K562 (cell line): ENCODE measurements around the gene KLHDC10. TPM values are rescaled to one million over a fixed set of nuclear protein-coding genes. Genes with fewer than 3 reads are reported as not detected.

Source experiments
- EP300 ChIP-seq: IDR thresholded peaks from 2 replicates; pipeline ENCODE4 v1.6.1; 2012; ENCODE audit warnings: low read length, improper control_type of control experiment
- HNRNPH1 ChIP-seq: fragments of 200-400 bp; formaldehyde crosslinking; optimal IDR thresholded peaks from 2 replicates; pipeline ENCODE3; 2017; ENCODE audit warnings: low read depth, mild to moderate bottlenecking, low read length, moderate library complexity
- ILK ChIP-seq: fragments of 450-650 bp; IDR thresholded peaks from 2 replicates; pipeline ENCODE4 v1.6.1; 2016; ENCODE audit warnings: missing genetic modification characterization, low read depth, mild to moderate bottlenecking, missing compliant biosample characterization, moderate library complexity, borderline replicate concordance
- JUNB ChIP-seq: fragments of 450-650 bp; formaldehyde crosslinking; conservative IDR thresholded peaks from 2 replicates; pipeline ENCODE4 v1.4.0; 2020; ENCODE audit warnings: mild to moderate bottlenecking
- JUND ChIP-seq, 2 experiments: IDR thresholded peaks; 2 replicates in 1 of 2; 3 replicates in 1 of 2; pipeline ENCODE4 v1.6.1; 2011; ENCODE audit warnings: borderline replicate concordance in 2 of 2, low read depth in 2 of 2, low read length in 2 of 2, improper control_type of control experiment in 1 of 2, missing biosample characterization in 1 of 2, missing genetic modification characterization in 1 of 2, missing genetic modification reagents in 1 of 2
- KAT7 ChIP-seq: sonication (generic); formaldehyde crosslinking; IDR thresholded peaks from 2 replicates; pipeline ENCODE4 v1.8.0; 2022; ENCODE audit warnings: missing genetic modification reagents, mild to moderate bottlenecking, borderline replicate concordance
- KDM4B ChIP-seq, 2 experiments: fragments of 450-650 bp in 1 of 2; sonication (generic) in 1 of 2; IDR thresholded peaks; 2 replicates each; pipeline ENCODE4 v1.6.1; 2016 to 2017; ENCODE audit warnings: borderline replicate concordance in 2 of 2, antibody characterized with exemption in 1 of 2, low read depth in 1 of 2, mild to moderate bottlenecking in 1 of 2
- MCM2 ChIP-seq: fragments of 450-650 bp; IDR thresholded peaks from 2 replicates; pipeline ENCODE4 v1.6.1; 2017; ENCODE audit warnings: low read depth, mild to moderate bottlenecking
- MTF1 ChIP-seq: fragments of 250-450 bp; sonication (Bioruptor Pico); IDR thresholded peaks from 2 replicates; pipeline ENCODE4 v1.9.0; 2021; ENCODE audit warnings: moderate library complexity, mild to moderate bottlenecking, inconsistent platforms, borderline replicate concordance
- MYNN ChIP-seq, 2 experiments: sonication (generic); formaldehyde crosslinking in 1 of 2; IDR thresholded peaks; 2 replicates each; pipeline versions ENCODE4 v1.5.0 to v1.6.1; 2016 to 2020; ENCODE audit warnings: antibody characterized with exemption in 1 of 2, missing genetic modification reagents in 1 of 2
- NFIX ChIP-seq: fragments of 250-450 bp; sonication (Bioruptor Pico); IDR thresholded peaks from 2 replicates; pipeline ENCODE4 v1.4.0; 2020; ENCODE audit warnings: low read depth, mild to moderate bottlenecking, moderate library complexity
- RAD21 ChIP-seq, 2 experiments: fragments of 250-450 bp in 1 of 2; fragments of 450-650 bp in 1 of 2; sonication (Bioruptor Pico) in 1 of 2; formaldehyde crosslinking in 1 of 2; IDR thresholded peaks in 1 of 2; conservative IDR thresholded peaks in 1 of 2; 2 replicates each; pipeline versions ENCODE4 v1.4.0 to v1.8.0; 2020 to 2022; ENCODE audit warnings: mild to moderate bottlenecking in 2 of 2, moderate library complexity in 1 of 2
- RAD51 ChIP-seq: fragments of 450-650 bp; IDR thresholded peaks from 2 replicates; pipeline ENCODE4 v1.7.1; 2016; ENCODE audit warnings: low read depth, mild to moderate bottlenecking, borderline replicate concordance
- TAF9B ChIP-seq: fragments of 450-650 bp; IDR thresholded peaks from 2 replicates; pipeline ENCODE4 v1.6.1; 2018; ENCODE audit warnings: mild to moderate bottlenecking; ENCODE audit not compliant: partially characterized antibody
- TARDBP ChIP-seq: fragments of 450-650 bp; IDR thresholded peaks from 2 replicates; pipeline ENCODE4 v1.6.1; 2016
- ZC3H8 ChIP-seq: fragments of 450-650 bp; IDR thresholded peaks from 2 replicates; pipeline ENCODE4 v1.6.1; 2017
- ZNF140 ChIP-seq: fragments of 250-450 bp; sonication (Bioruptor Pico); IDR thresholded peaks from 2 replicates; pipeline ENCODE4 v1.8.0; 2021; ENCODE audit warnings: moderate library complexity, mild to moderate bottlenecking, inconsistent platforms
- ZNF583 ChIP-seq: fragments of 250-450 bp; sonication (Bioruptor Pico); IDR thresholded peaks from 2 replicates; pipeline ENCODE4 v1.4.0; 2020
- ZNF764 ChIP-seq: fragments of 250-450 bp; sonication (Bioruptor Pico); IDR thresholded peaks from 2 replicates; pipeline ENCODE4 v1.4.0; 2020; ENCODE audit warnings: low read depth, mild to moderate bottlenecking, moderate library complexity
- ZSCAN32 ChIP-seq: fragments of 450-650 bp; formaldehyde crosslinking; IDR thresholded peaks from 2 replicates; pipeline ENCODE4 v1.4.0; 2020; ENCODE audit warnings: mild to moderate bottlenecking, moderate library complexity
- ZZZ3 ChIP-seq: fragments of 450-650 bp; IDR thresholded peaks from 2 replicates; pipeline ENCODE4 v1.6.1; 2016; ENCODE audit warnings: antibody characterized with exemption, mild to moderate bottlenecking, moderate library complexity
- polyA plus RNA-seq, 8 experiments: library from polyadenylated mRNA; depleted of rRNA in 4 of 8; stranded (reverse) in 5 of 8; unstranded in 3 of 8; fragments of >200 nt; fragmentation: Nextera tagmentation in 2 of 8; fragmentation: Illumina TruSeq in 1 of 8; extraction: Ambion mirVana in 2 of 8; extraction: Trizol in 1 of 8; gene quantifications; 2 replicates each; pipeline versions ENCODE4 v1.2.1 to v1.2.3, GENCODE V29; 2011 to 2014; ENCODE audit warnings: inconsistent platforms in 1 of 8, missing spikeins in 1 of 8
- total RNA-seq, 7 experiments: library from RNA; depleted of rRNA in 6 of 7; stranded (reverse); fragments of >200 nt in 6 of 7; fragmentation: Illumina TruSeq in 2 of 7; extraction: Trizol in 2 of 7; gene quantifications; 2 replicates each; pipeline versions ENCODE4 v1.2.1 to v1.2.3, GENCODE V29; 2011 to 2021; ENCODE audit warnings: low replicate concordance in 1 of 7
- TF ChIP-seq, protein P1 (sequence below): sonication (generic); formaldehyde crosslinking; IDR thresholded peaks from 2 replicates; pipeline ENCODE4 v1.8.0; 2022; ENCODE audit warnings: mild to moderate bottlenecking, missing genetic modification reagents, borderline replicate concordance
- TF ChIP-seq, protein P2 (sequence below): IDR thresholded peaks from 2 replicates; pipeline ENCODE4 v1.6.1; 2016; ENCODE audit warnings: missing genetic modification characterization, missing compliant biosample characterization
- TF ChIP-seq, protein P3 (sequence below): IDR thresholded peaks from 2 replicates; pipeline ENCODE4 v1.6.1; 2011; ENCODE audit not compliant: insufficient read length; ENCODE audit errors: extremely low read depth

KLHDC10 gene
- total and polyA plus RNA-seq, 9 of the 15 experiments (the other 6 are each of a cell fraction or from before 2014, with no cell fraction given) = 9.8 to 80.5 (median 31.4) TPM

DNA sequence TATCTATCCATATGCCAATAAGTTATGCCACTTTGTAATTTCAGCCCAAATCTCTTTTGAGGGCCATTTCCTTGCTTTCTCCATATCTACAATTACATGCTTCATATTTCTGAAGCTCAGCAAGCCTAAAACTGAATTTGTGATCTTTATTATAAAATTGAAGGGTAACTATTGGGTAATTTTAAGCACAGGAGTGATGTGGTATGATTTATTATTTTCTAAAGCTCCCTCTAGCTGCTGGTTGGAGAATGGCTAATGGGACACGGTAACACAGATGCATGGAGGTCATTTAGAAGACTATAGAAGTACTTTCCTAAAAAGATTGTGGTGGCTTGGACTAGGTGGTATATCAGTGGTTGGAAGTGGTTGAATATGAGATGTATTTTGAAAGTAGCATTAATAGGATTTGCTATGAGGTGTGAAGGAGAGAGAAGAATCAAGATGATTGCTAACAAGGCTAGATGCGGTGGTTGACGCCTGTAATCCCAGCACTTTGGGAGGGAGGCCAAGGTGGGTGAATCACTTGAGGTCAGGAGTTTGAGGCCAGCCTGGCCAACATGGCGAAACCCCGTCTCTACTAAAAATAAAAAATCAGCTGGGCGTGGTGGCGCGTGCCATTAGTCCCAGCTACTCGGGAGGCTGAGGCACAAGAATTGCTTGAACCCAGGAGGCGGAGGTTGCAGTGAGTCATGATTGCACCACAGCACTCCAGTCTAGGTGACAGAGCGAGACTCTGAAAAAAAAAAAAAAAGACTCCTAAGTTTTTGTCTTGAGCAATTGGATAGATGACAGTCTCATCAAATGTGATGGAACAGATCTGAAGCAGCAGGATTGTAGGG is 13.9 kb downstream of the KLHDC10 start (continued):
- TF ChIP-seq KDM4B (IDR thresholded peaks at IDR 0.05; ENCODE audit: borderline replicate concordance in 2 of 2, low read depth in 1 of 2) = 0 out of 4 replicates have a peak, but pooled peaks of 1 of the 2 experiments have one; percentile 70
- no peak for TF ChIP-seq ILK (tag)
- no peak for TF ChIP-seq RAD51
- peak; percentile 17 for TF ChIP-seq TAF9B
- TF ChIP-seq HNRNPH1 = no peak
- TF ChIP-seq ZSCAN32 (CRISPR knock-in tag) = no peak
- TF ChIP-seq EP300 = no peak
- no peak for TF ChIP-seq JUND (IDR thresholded peaks at IDR 0.05; ENCODE audit: borderline replicate concordance, low read depth, low read length)
- no peak for TF ChIP-seq JUND (tag; IDR thresholded peaks at IDR 0.05; ENCODE audit: borderline replicate concordance, low read depth, low read length)
- TF ChIP-seq MTF1 (CRISPR knock-in tag) = no peak
- no peak for TF ChIP-seq ZZZ3
- TF ChIP-seq MYNN (IDR thresholded peaks at IDR 0.05) = no peak
- TF ChIP-seq MYNN (CRISPR knock-in tag; IDR thresholded peaks at IDR 0.05) = no peak
- no peak for TF ChIP-seq ZNF140 (CRISPR knock-in tag)
- TF ChIP-seq ZC3H8 = no peak
- TF ChIP-seq ZNF764 (CRISPR knock-in tag) = no peak
- TF ChIP-seq, protein P1, sequence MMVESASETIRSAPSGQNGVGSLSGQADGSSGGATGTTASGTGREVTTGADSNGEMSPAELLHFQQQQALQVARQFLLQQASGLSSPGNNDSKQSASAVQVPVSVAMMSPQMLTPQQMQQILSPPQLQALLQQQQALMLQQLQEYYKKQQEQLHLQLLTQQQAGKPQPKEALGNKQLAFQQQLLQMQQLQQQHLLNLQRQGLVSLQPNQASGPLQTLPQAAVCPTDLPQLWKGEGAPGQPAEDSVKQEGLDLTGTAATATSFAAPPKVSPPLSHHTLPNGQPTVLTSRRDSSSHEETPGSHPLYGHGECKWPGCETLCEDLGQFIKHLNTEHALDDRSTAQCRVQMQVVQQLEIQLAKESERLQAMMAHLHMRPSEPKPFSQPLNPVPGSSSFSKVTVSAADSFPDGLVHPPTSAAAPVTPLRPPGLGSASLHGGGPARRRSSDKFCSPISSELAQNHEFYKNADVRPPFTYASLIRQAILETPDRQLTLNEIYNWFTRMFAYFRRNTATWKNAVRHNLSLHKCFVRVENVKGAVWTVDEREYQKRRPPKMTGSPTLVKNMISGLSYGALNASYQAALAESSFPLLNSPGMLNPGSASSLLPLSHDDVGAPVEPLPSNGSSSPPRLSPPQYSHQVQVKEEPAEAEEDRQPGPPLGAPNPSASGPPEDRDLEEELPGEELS (CRISPR knock-in tag) = no peak
- TF ChIP-seq, protein P2, sequence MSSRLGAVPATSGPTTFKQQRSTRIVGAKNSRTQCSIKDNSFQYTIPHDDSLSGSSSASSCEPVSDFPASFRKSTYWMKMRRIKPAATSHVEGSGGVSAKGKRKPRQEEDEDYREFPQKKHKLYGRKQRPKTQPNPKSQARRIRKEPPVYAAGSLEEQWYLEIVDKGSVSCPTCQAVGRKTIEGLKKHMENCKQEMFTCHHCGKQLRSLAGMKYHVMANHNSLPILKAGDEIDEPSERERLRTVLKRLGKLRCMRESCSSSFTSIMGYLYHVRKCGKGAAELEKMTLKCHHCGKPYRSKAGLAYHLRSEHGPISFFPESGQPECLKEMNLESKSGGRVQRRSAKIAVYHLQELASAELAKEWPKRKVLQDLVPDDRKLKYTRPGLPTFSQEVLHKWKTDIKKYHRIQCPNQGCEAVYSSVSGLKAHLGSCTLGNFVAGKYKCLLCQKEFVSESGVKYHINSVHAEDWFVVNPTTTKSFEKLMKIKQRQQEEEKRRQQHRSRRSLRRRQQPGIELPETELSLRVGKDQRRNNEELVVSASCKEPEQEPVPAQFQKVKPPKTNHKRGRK (tag) = no peak
- no peak for TF ChIP-seq JUNB (CRISPR knock-in tag)
- TF ChIP-seq ZNF583 (CRISPR knock-in tag) = no peak
- TF ChIP-seq, protein P3, sequence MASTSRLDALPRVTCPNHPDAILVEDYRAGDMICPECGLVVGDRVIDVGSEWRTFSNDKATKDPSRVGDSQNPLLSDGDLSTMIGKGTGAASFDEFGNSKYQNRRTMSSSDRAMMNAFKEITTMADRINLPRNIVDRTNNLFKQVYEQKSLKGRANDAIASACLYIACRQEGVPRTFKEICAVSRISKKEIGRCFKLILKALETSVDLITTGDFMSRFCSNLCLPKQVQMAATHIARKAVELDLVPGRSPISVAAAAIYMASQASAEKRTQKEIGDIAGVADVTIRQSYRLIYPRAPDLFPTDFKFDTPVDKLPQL = no peak
- TF ChIP-seq RAD21 (CRISPR knock-in tag; conservative IDR thresholded peaks at IDR 0.05 in 1 of 2, IDR thresholded peaks at IDR 0.05 in 1 of 2) = no peak; a peak in 1 of 4 replicates
- no peak for TF ChIP-seq MCM2
- no peak for TF ChIP-seq KAT7
- TF ChIP-seq NFIX (CRISPR knock-in tag) = no peak
- no peak for TF ChIP-seq TARDBP
